ENCODE measurements around the gene SLC22A7. TPM values are rescaled to one million over a fixed set of nuclear protein-coding genes. Genes with fewer than 3 reads are reported as not detected.

Gene SLC22A7
- total and polyA plus RNA-seq, 3 donors from 2014 or later = not detected

GRCh38 chr6:43292341-43292740, 5.7 kb upstream of the SLC22A7 start:
- no peak for TF ChIP-seq CTCF (IDR thresholded peaks at IDR 0.05)
- intact Hi-C loops (cut with DNase I; ENCODE audit: low total_unique reads) = no loop called here
- Histone ChIP-seq H3K36me3 (ENCODE audit: low read depth, missing control alignments) (no peaks in the 10 kb centered on the region), H3K27me3 (no peaks in the 10 kb centered on the region), H3K4me3 (no peak overlapping the region), H3K4me1 (no peaks in the 10 kb centered on the region), H3K9me3 (no peaks in the 10 kb centered on the region), H3K27ac (no peak overlapping the region)
- no peak for DNase-seq
- 91 to 92% methylated on average over 6 of the region's 6 CpGs for WGBS, 2 donors

DNA sequence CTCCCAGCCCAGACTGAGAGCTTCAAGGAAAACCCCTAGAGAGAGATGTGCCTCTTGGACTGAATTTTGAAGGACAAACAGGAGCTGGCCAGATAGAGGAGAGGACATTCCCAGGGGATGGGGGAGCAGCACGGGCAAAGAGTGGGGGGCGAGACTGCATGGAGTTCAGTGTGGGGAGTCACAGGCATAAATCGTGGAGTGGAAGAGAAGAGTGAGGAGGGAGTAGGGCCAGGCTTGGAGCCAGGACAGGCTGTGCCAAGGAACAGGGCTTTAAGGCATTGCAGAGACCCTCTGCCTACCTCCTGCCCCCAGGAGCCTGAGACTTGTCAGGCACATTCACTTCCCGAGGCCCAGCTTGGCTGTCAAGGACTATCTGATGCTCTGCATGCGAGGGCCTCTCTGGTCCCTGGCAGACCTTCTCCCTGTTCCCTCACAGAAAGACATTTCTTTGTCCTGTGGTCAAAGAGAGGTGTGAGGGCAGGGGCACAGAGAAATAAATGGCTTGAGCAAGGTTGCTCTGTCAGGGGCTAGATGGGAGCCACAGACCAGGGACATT, 5.2 kb upstream of the SLC22A7 start:
- H3K27ac ChIP-seq = no peak overlapping the region
- H3K4me3 ChIP-seq = no peak overlapping the region
- H3K27me3 ChIP-seq = no peaks in the 10 kb centered on the region
- TF ChIP-seq POLR2A (IDR thresholded peaks at IDR 0.05) (no peak), CTCF (IDR thresholded peaks at IDR 0.05) (no peak)
- H3K9me3 ChIP-seq = no peaks in the 10 kb centered on the region
- WGBS, 2 donors = 44 to 57% methylated on average over 5 of the region's 5 CpGs
- no peaks in the 10 kb centered on the region for H3K4me1 ChIP-seq
- intact Hi-C loops (cut with DNase I; ENCODE audit: low total_unique reads) = no loop called here
- no peak for DNase-seq
- H3K36me3 ChIP-seq (ENCODE audit: low read depth, missing control alignments) = no peaks in the 10 kb centered on the region

DNA sequence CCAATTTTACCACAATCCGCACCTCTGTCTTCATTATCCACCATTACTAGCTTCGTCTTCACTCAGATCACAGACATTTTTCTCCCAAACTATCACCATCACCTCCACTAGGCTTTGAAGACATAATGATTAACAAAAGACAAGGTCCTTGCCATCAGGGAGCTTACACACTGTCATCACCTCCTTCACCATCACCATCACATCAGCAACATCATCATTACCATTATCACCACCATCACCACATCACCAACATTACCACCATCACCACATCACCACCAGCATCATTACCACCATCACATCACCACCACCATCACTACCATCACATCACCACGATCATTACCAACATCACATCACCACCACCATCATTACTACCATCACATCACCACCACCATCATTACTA, 4.4 kb upstream of the SLC22A7 start:
- no peak overlapping the region for H3K27ac ChIP-seq
- intact Hi-C loops (cut with DNase I; ENCODE audit: low total_unique reads) = no loop called here
- H3K9me3 ChIP-seq = no peaks in the 10 kb centered on the region
- TF ChIP-seq POLR2A (IDR thresholded peaks at IDR 0.05) (no peak), CTCF (IDR thresholded peaks at IDR 0.05) (no peak)
- no peaks in the 10 kb centered on the region for H3K36me3 ChIP-seq (ENCODE audit: low read depth, missing control alignments)
- no peaks in the 10 kb centered on the region for H3K4me1 ChIP-seq
- H3K27me3 ChIP-seq = no peaks in the 10 kb centered on the region
- no peak for DNase-seq
- H3K4me3 ChIP-seq = no peak overlapping the region
- WGBS, 2 donors = 94 to 96% methylated on average over 3 of the region's 3 CpGs

GRCh38 chr6:43294536-43294935, 3.5 kb upstream of the SLC22A7 start:
- no peaks in the 10 kb centered on the region for H3K9me3 ChIP-seq
- H3K4me3 ChIP-seq = no peak overlapping the region
- no peak overlapping the region for H3K27ac ChIP-seq
- intact Hi-C loops (cut with DNase I; ENCODE audit: low total_unique reads) = no loop called here
- no peaks in the 10 kb centered on the region for H3K4me1 ChIP-seq
- 87 to 92% methylated on average over 3 of the region's 3 CpGs for WGBS, 2 donors
- no peak for DNase-seq
- TF ChIP-seq CTCF (IDR thresholded peaks at IDR 0.05) (no peak), POLR2A (IDR thresholded peaks at IDR 0.05) (no peak)
- no peaks in the 10 kb centered on the region for H3K27me3 ChIP-seq
- no peaks in the 10 kb centered on the region for H3K36me3 ChIP-seq (ENCODE audit: low read depth, missing control alignments)

DNA sequence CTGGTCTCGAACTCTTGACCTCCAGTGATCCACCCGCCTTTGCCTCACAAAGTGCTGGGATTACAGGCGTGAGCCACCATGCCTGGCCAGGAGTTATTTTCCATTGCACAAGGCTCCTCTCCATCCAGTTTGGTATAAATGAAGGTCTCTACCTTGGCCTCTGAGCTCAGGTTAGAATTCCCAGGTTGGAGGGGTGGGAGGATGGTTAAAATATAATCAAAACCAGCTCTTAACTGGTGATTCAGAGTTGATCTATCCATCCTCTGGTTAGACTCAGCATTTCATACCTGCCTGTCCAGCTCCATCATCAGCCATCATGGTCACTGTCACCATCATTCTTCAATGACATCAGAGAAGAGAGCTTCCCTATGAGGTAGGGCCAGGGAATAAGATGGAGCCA, 2.6 kb upstream of the SLC22A7 start:
- TF ChIP-seq POLR2A (IDR thresholded peaks at IDR 0.05) (no peak), CTCF (IDR thresholded peaks at IDR 0.05) (no peak)
- 96 to 97% methylated on average over 3 of the region's 3 CpGs for WGBS, 2 donors
- H3K27ac ChIP-seq = no peak overlapping the region
- H3K27me3 ChIP-seq = no peaks in the 10 kb centered on the region
- DNase-seq = no peak
- no peak overlapping the region for H3K4me3 ChIP-seq
- intact Hi-C loops (cut with DNase I; ENCODE audit: low total_unique reads) = no loop called here
- no peaks in the 10 kb centered on the region for H3K4me1 ChIP-seq
- H3K9me3 ChIP-seq = no peaks in the 10 kb centered on the region
- H3K36me3 ChIP-seq (ENCODE audit: low read depth, missing control alignments) = no peaks in the 10 kb centered on the region

All from testis (tissue), 3 donors.